HepG2 (cell line): ENCODE data around the gene CARD8. TPM values are rescaled to one million over a fixed set of nuclear protein-coding genes. Genes with fewer than 3 reads are reported as not detected.

Experiments used
- CBX1 ChIP-seq: IDR thresholded peaks from one replicate; pipeline ENCODE4 v1.6.1; 2016; ENCODE audit warnings: antibody characterized with exemption, low read depth
- HCFC1 ChIP-seq: fragments of 150-350 bp; IDR thresholded peaks from 2 replicates; pipeline ENCODE4 v1.6.1; 2014; ENCODE audit warnings: low read depth, low read length
- HNRNPLL ChIP-seq: fragments of 200-400 bp; formaldehyde crosslinking; IDR thresholded peaks from 2 replicates; pipeline ENCODE4 v1.6.1; 2017; ENCODE audit warnings: mild to moderate bottlenecking, low read depth, low read length; ENCODE audit not compliant: poor library complexity, severe bottlenecking
- NR0B2 ChIP-seq: sonication (generic); formaldehyde crosslinking; IDR thresholded peaks from 2 replicates; pipeline ENCODE4 v1.4.0; 2020; ENCODE audit warnings: mild to moderate bottlenecking, missing genetic modification reagents
- NR2C2 ChIP-seq: sonication (generic); formaldehyde crosslinking; IDR thresholded peaks from 2 replicates; pipeline ENCODE4 v1.4.0; 2020; ENCODE audit warnings: missing genetic modification reagents, mild to moderate bottlenecking, moderate library complexity, borderline replicate concordance
- PITX1 ChIP-seq: sonication (generic); formaldehyde crosslinking; IDR thresholded peaks from 2 replicates; pipeline ENCODE4 v1.5.1; 2020; ENCODE audit warnings: mild to moderate bottlenecking, missing genetic modification reagents
- RBFOX2 ChIP-seq: fragments of 200-400 bp; formaldehyde crosslinking; IDR thresholded peaks from 2 replicates; pipeline ENCODE4 v1.6.1; 2017; ENCODE audit warnings: low read depth, mild to moderate bottlenecking, low read length
- RBM22 ChIP-seq: fragments of 200-400 bp; formaldehyde crosslinking; optimal IDR thresholded peaks from 2 replicates; pipeline ENCODE3; 2017; ENCODE audit warnings: mild to moderate bottlenecking, low read length, moderate library complexity
- ZFP36 ChIP-seq: fragments of 150-350 bp; IDR thresholded peaks from 2 replicates; pipeline ENCODE4 v1.6.1; 2018; ENCODE audit warnings: borderline replicate concordance, low read length, low read depth; ENCODE audit not compliant: partially characterized antibody
- ZFP90 ChIP-seq: sonication (generic); formaldehyde crosslinking; IDR thresholded peaks from 2 replicates; pipeline ENCODE4 v1.8.0; 2022; ENCODE audit warnings: missing genetic modification reagents, mild to moderate bottlenecking, inconsistent platforms, borderline replicate concordance
- ZMYM3 ChIP-seq: sonication (generic); formaldehyde crosslinking; IDR thresholded peaks from 2 replicates; pipeline ENCODE4 v1.5.1; 2020; ENCODE audit warnings: mild to moderate bottlenecking, missing genetic modification reagents
- ZNF282 ChIP-seq: fragments of 450-650 bp; IDR thresholded peaks from 2 replicates; pipeline ENCODE4 v1.6.1; 2018; ENCODE audit not compliant: partially characterized antibody
- ZNF556 ChIP-seq: sonication (generic); formaldehyde crosslinking; IDR thresholded peaks from 2 replicates; pipeline ENCODE4 v1.4.0; 2020; ENCODE audit warnings: mild to moderate bottlenecking, missing genetic modification reagents, borderline replicate concordance
- ZNF639 ChIP-seq: conservative IDR thresholded peaks from 2 replicates; pipeline ENCODE4 v1.6.1; 2018; ENCODE audit warnings: missing genetic modification reagents
- ZNF703 ChIP-seq: sonication (generic); formaldehyde crosslinking; IDR thresholded peaks from 2 replicates; pipeline ENCODE4 v1.5.1; 2020; ENCODE audit warnings: missing genetic modification reagents, mild to moderate bottlenecking, moderate library complexity, borderline replicate concordance
- ZNF720 ChIP-seq: sonication (generic); formaldehyde crosslinking; IDR thresholded peaks from 2 replicates; pipeline ENCODE4 v1.4.0; 2020; ENCODE audit warnings: missing genetic modification reagents
- ZNF782 ChIP-seq: sonication (generic); formaldehyde crosslinking; IDR thresholded peaks from 2 replicates; pipeline ENCODE4 v1.4.0; 2020; ENCODE audit warnings: missing genetic modification reagents, mild to moderate bottlenecking, borderline replicate concordance
- polyA plus RNA-seq, 8 experiments: library from polyadenylated mRNA; depleted of rRNA in 3 of 8; stranded (reverse) in 7 of 8; unstranded in 1 of 8; fragments of >200 nt; fragmentation: Illumina TruSeq in 4 of 8; extraction: Trizol in 4 of 8; gene quantifications; 2 replicates each; pipeline versions ENCODE4 v1.2.1 to v1.2.3, GENCODE V29; 2011 to 2016; ENCODE audit warnings: low read depth in 4 of 8, missing spikeins in 1 of 8, mixed read lengths in 1 of 8; ENCODE audit not compliant: insufficient read depth in 1 of 8
- total RNA-seq, 5 experiments: library from RNA; depleted of rRNA; stranded (reverse); fragments of >200 nt; fragmentation: Illumina TruSeq; extraction: Trizol; gene quantifications; 2 replicates each; pipeline ENCODE4 v1.2.3, GENCODE V29; 2016; ENCODE audit warnings: low read depth in 1 of 5
- TF ChIP-seq, protein P1 (sequence below), 2 experiments: sonication (generic) in 1 of 2; formaldehyde crosslinking in 1 of 2; IDR thresholded peaks; 2 replicates each; pipeline versions ENCODE4 v1.5.1 to v1.6.1; 2011 to 2020; ENCODE audit warnings: borderline replicate concordance in 1 of 2, low read depth in 1 of 2, low read length in 1 of 2, mild to moderate bottlenecking in 1 of 2, missing genetic modification reagents in 1 of 2, moderate library complexity in 1 of 2
- TF ChIP-seq, protein P2 (sequence below), 2 experiments: IDR thresholded peaks; 2 replicates each; pipeline ENCODE4 v1.6.1; 2011 to 2012; ENCODE audit warnings: low read length in 2 of 2, borderline replicate concordance in 1 of 2, low read depth in 1 of 2, mild to moderate bottlenecking in 1 of 2, moderate library complexity in 1 of 2

CARD8 gene
- total and polyA plus RNA-seq, 2 of the 13 experiments (the other 11 are each of a cell fraction or from before 2014, with no cell fraction given) = 15.0 to 19.2 TPM

DNA sequence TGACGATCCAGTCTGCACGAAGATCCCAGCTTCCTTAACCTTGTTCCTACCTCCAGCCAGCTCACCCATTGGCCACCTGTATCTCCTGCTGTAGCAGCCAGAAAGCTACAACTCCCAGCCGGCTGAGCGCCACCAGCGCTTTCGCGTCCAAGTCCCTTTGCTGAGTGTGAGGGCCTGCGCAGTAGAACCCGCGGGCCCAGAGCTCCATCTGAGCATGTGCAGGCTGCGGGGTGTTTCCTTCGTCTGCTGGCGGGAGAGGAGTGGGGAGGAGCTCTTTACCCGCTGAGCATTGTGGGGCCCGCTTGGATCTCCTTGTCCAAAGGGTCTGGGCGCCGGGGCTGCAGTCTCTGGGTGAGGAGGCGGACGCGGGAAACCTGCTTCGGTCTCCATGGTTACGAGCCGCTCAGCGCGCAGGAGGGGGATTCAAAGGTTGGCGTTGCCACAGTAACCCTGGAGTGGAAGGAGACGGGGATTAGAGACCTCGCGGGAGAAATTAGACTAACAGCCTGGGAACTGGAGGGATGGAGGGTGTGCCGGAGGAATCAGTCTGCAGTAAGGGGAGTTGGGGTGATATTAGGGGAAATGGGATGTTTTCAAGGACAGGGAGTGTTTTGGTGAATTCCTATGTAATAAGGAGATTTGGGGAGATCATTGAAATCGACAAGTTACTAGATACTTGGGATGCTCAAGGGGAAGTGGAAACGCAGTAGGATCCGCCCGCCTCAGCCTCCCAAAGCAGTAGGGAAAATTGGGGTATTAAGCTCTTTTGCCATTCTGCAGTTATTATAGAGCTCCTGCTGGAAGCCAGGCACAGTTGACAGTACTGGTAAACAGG is 51.7 kb downstream of the CARD8 start (continued):
- TF ChIP-seq, protein P1, sequence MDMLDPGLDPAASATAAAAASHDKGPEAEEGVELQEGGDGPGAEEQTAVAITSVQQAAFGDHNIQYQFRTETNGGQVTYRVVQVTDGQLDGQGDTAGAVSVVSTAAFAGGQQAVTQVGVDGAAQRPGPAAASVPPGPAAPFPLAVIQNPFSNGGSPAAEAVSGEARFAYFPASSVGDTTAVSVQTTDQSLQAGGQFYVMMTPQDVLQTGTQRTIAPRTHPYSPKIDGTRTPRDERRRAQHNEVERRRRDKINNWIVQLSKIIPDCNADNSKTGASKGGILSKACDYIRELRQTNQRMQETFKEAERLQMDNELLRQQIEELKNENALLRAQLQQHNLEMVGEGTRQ (IDR thresholded peaks at IDR 0.05; ENCODE audit: low read depth, low read length) = no peak
- TF ChIP-seq, protein P1 (CRISPR knock-in tag; IDR thresholded peaks at IDR 0.05; ENCODE audit: borderline replicate concordance) = no peak
- TF ChIP-seq ZNF720 (CRISPR knock-in tag) (no peak), ZFP90 (CRISPR knock-in tag) (no peak; the same call in 1 of the 2 replicates), ZNF639 (CRISPR knock-in tag) (no peak), NR2C2 (CRISPR knock-in tag) (no peak), HCFC1 (peak; percentile 32; the same call in 1 of the 2 replicates), ZNF556 (CRISPR knock-in tag) (no peak), ZMYM3 (CRISPR knock-in tag) (no peak), NR0B2 (CRISPR knock-in tag) (no peak), RBFOX2 (peak; percentile 52; the same call in 1 of the 2 replicates), RBM22 (no peak), ZNF782 (CRISPR knock-in tag) (no peak), HNRNPLL (peak; percentile 83), ZNF282 (no peak), PITX1 (CRISPR knock-in tag) (no peak), ZNF703 (CRISPR knock-in tag) (no peak), CBX1 (no peak), ZFP36 (no peak)
- TF ChIP-seq, protein P2, sequence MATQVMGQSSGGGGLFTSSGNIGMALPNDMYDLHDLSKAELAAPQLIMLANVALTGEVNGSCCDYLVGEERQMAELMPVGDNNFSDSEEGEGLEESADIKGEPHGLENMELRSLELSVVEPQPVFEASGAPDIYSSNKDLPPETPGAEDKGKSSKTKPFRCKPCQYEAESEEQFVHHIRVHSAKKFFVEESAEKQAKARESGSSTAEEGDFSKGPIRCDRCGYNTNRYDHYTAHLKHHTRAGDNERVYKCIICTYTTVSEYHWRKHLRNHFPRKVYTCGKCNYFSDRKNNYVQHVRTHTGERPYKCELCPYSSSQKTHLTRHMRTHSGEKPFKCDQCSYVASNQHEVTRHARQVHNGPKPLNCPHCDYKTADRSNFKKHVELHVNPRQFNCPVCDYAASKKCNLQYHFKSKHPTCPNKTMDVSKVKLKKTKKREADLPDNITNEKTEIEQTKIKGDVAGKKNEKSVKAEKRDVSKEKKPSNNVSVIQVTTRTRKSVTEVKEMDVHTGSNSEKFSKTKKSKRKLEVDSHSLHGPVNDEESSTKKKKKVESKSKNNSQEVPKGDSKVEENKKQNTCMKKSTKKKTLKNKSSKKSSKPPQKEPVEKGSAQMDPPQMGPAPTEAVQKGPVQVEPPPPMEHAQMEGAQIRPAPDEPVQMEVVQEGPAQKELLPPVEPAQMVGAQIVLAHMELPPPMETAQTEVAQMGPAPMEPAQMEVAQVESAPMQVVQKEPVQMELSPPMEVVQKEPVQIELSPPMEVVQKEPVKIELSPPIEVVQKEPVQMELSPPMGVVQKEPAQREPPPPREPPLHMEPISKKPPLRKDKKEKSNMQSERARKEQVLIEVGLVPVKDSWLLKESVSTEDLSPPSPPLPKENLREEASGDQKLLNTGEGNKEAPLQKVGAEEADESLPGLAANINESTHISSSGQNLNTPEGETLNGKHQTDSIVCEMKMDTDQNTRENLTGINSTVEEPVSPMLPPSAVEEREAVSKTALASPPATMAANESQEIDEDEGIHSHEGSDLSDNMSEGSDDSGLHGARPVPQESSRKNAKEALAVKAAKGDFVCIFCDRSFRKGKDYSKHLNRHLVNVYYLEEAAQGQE (IDR thresholded peaks at IDR 0.05; ENCODE audit: borderline replicate concordance in 1 of 2, low read depth in 1 of 2, low read length in 2 of 2) = no peak
